ENCODE measurements around the gene SH2D6. TPM values are rescaled to one million over a fixed set of nuclear protein-coding genes. Genes with fewer than 3 reads are reported as not detected.

The SH2D6 gene
- total and polyA plus RNA-seq, 2 of the 8 experiments (the other 6 are each of a cell fraction or from before 2014, with no cell fraction given), result 0.42 TPM; not detected in 1

DNA sequence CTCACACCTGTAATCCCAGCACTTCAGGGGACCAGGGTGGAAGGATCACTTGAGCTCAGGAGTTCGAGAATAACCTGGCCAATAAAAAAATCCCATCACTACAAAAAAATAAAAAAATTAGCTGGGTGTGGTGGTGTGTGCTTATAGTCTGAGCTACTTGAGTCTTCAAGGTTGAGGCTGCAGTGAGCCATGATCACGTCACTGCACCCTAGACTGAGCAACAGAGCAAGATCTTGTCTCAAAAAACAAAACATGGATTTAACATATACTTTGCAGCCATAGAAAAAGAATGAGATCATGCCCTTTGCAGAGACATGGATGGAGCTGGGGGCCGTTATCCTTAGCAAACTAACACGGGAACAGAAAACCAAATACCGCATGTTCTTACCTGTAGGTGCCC, 22.2 kb downstream of the SH2D6 start:
- no peak overlapping the region for H3K4me3 ChIP-seq (ENCODE audit: extremely low read depth in 1 of 4, insufficient read depth in 2 of 4, low read depth in 3 of 4, low read length in 4 of 4)
- H4K5ac ChIP-seq (ENCODE audit: insufficient read length, low read depth, low read length), result no peak overlapping the region
- H3K4me2 ChIP-seq (ENCODE audit: insufficient read depth in 1 of 2, low read depth in 2 of 2, low read length in 2 of 2), result no peak overlapping the region
- H4K91ac ChIP-seq (replicated peaks; ENCODE audit: insufficient read length, low read length), result no peak overlapping the region
- H2BK5ac ChIP-seq (ENCODE audit: low read depth, low read length), result no peak overlapping the region
- FAIRE-seq, result no peak
- no peak overlapping the region for H2AFZ ChIP-seq (ENCODE audit: low read length)
- H2BK20ac ChIP-seq (ENCODE audit: low read length), result no peak overlapping the region
- H2BK120ac ChIP-seq (replicated peaks; ENCODE audit: low read depth, low read length), result no peak overlapping the region
- 84% methylated on average over 5 of the region's 5 CpGs; no CpG with 5 or more reads in 1 of the 2 experiments for WGBS, 2 experiments (ENCODE audit: extremely low coverage in 1 of 2, insufficient coverage in 1 of 2, insufficient read length in 1 of 2, insufficient replicate concordance in 2 of 2, low coverage in 1 of 2, low lambda C conversion rate in 2 of 2, missing lambda C conversion rate in 1 of 2)
- H3K4ac ChIP-seq (replicated peaks; ENCODE audit: insufficient read length, low read depth, low read length), result no peak overlapping the region
- DNase-seq (ENCODE audit: low read depth in 1 of 2, low spot score in 2 of 2), result no peak
- H3K27me3 ChIP-seq (replicated peaks in 1 of 4; ENCODE audit: control insufficient read depth in 3 of 4, extremely low read depth in 1 of 4, insufficient read depth in 3 of 4, low read length in 3 of 4), result peaks cover 0 to 10% (median 5%) of the 10 kb centered on the region in 4 experiments; a peak in 4 of 7 replicates
- no peaks in the 10 kb centered on the region for H3K9me3 ChIP-seq (ENCODE audit: insufficient read depth in 2 of 2, low read depth in 1 of 2, low read length in 1 of 2)
- H3K56ac ChIP-seq (replicated peaks; ENCODE audit: insufficient read length, low read depth, low read length), result no peak overlapping the region
- H2AK5ac ChIP-seq (ENCODE audit: low read depth, low read length), result no peak overlapping the region
- CTCF ChIA-PET (ENCODE audit: partially characterized antibody), result interaction anchor here (0.7 to 4.4 kb wide), 4 partner anchors 9 to 21 kb away, joined by 3 to 19 read pairs (median 6); partner anchors contain the start of gene SH2D6
- no peak overlapping the region for H3K23ac ChIP-seq (ENCODE audit: insufficient read length)
- no peak overlapping the region for H3K14ac ChIP-seq (ENCODE audit: insufficient read length)
- peaks cover 2% of the 10 kb centered on the region; the same call in 1 of the 2 replicates for H3K23me2 ChIP-seq (ENCODE audit: low read depth, low read length)
- H2BK15ac ChIP-seq (ENCODE audit: low read length), result no peak overlapping the region
- H3K79me1 ChIP-seq (ENCODE audit: low read depth, low read length), result no peaks in the 10 kb centered on the region; the same call in 1 of the 2 replicates
- H3K27ac ChIP-seq (ENCODE audit: low read depth, low read length), result no peak overlapping the region
- no peak overlapping the region for H3K9ac ChIP-seq (replicated peaks in 1 of 4; ENCODE audit: extremely low read depth in 1 of 4, low read depth in 3 of 4, low read length in 3 of 4)
- POLR2A ChIA-PET (ENCODE audit: partially characterized antibody), result interaction anchor here (1.1 to 55.3 kb wide), 4 partner anchors 10 to 106 kb away, joined by 3 to 1889 read pairs (median 5); partner anchors contain the start of genes GGCX and MAT2A
- no peaks in the 10 kb centered on the region for H3K36me3 ChIP-seq (ENCODE audit: control insufficient read depth in 2 of 4, insufficient read depth in 4 of 4, low read length in 3 of 4)
- H4K8ac ChIP-seq (ENCODE audit: extremely low read depth, insufficient read depth, low read length), result no peak overlapping the region
- no peak overlapping the region for H3K18ac ChIP-seq (ENCODE audit: extremely low read depth, low read length)
- no peaks in the 10 kb centered on the region for H4K20me1 ChIP-seq (replicated peaks in 1 of 2; ENCODE audit: control insufficient read depth in 1 of 2, insufficient read depth in 2 of 2, low read length in 2 of 2)
- no peaks in the 10 kb centered on the region for H3K79me2 ChIP-seq (ENCODE audit: control insufficient read depth in 1 of 2, insufficient read depth in 2 of 2, low read length in 2 of 2)
- H2BK12ac ChIP-seq (ENCODE audit: low read depth, low read length), result no peak overlapping the region
- peaks cover 7 to 22% (median 18%) of the 10 kb centered on the region in 4 experiments for H3K4me1 ChIP-seq (replicated peaks in 1 of 4; ENCODE audit: control insufficient read depth in 3 of 4, insufficient read depth in 4 of 4, low read length in 3 of 4)
- TF ChIP-seq, protein P1, sequence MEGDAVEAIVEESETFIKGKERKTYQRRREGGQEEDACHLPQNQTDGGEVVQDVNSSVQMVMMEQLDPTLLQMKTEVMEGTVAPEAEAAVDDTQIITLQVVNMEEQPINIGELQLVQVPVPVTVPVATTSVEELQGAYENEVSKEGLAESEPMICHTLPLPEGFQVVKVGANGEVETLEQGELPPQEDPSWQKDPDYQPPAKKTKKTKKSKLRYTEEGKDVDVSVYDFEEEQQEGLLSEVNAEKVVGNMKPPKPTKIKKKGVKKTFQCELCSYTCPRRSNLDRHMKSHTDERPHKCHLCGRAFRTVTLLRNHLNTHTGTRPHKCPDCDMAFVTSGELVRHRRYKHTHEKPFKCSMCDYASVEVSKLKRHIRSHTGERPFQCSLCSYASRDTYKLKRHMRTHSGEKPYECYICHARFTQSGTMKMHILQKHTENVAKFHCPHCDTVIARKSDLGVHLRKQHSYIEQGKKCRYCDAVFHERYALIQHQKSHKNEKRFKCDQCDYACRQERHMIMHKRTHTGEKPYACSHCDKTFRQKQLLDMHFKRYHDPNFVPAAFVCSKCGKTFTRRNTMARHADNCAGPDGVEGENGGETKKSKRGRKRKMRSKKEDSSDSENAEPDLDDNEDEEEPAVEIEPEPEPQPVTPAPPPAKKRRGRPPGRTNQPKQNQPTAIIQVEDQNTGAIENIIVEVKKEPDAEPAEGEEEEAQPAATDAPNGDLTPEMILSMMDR (IDR thresholded peaks at IDR 0.05; ENCODE audit: control extremely low read depth in 1 of 3, insufficient read depth in 1 of 3, low read depth in 1 of 3, low read length in 3 of 3), result no peak
- no peak for TF ChIP-seq TCF12 (IDR thresholded peaks at IDR 0.05; ENCODE audit: low read depth, low read length)
- no peak for TF ChIP-seq FOSL1 (IDR thresholded peaks at IDR 0.05; ENCODE audit: insufficient read depth, low read depth, low read length)
- no peak for TF ChIP-seq JUND (IDR thresholded peaks at IDR 0.05; ENCODE audit: low read length)
- TF ChIP-seq CBX8 (IDR thresholded peaks at IDR 0.05; ENCODE audit: borderline replicate concordance, low read depth, low read length), result no peak
- no peak for TF ChIP-seq SAP30 (IDR thresholded peaks at IDR 0.05; ENCODE audit: insufficient read depth, insufficient replicate concordance, low read length)
- TF ChIP-seq YY1 (IDR thresholded peaks at IDR 0.05; ENCODE audit: low read depth, low read length), result no peak
- no peak for TF ChIP-seq CHD2 (IDR thresholded peaks at IDR 0.05; ENCODE audit: low read length)
- no peak for TF ChIP-seq CEBPB (IDR thresholded peaks at IDR 0.05; ENCODE audit: low read depth, low read length)
- no peak for TF ChIP-seq SRF (IDR thresholded peaks at IDR 0.05; ENCODE audit: low read depth, low read length)
- no peak for TF ChIP-seq EZH2 (IDR thresholded peaks at IDR 0.05; ENCODE audit: low read depth, low read length, severe bottlenecking)
- TF ChIP-seq SIX5 (IDR thresholded peaks at IDR 0.05; ENCODE audit: low read depth, low read length), result no peak

Measured in H1 (cell line).